GM12801 (cell line): ENCODE measurements around the gene RAB11FIP2.

Experiments used
- TF ChIP-seq, protein P1 (sequence below): IDR thresholded peaks from one replicate; pipeline ENCODE4 v1.5.1; 2011; ENCODE audit warnings: control low read depth; ENCODE audit not compliant: insufficient read length; ENCODE audit errors: extremely low read depth

The RAB11FIP2 gene

DNA sequence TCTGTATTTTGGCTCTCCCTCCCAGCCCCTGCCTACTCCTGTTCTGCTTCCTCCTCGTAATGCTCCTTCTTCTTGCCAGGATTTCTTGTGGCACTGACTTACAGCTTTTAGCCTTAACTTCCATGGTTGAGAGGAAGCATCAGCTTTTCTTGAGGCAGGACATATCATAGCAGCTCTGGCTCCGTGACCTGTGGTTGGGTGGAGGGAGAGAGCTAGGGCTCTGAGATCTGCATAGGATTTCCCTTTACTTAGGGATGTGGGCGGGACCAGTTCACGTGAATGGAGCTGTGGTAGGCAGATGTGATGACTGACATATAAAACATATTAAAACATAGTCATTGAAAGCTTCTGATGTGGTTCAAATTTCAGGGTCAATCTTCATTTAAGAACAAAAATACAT, 10.6 kb upstream of the RAB11FIP2 start:
- TF ChIP-seq, protein P1, sequence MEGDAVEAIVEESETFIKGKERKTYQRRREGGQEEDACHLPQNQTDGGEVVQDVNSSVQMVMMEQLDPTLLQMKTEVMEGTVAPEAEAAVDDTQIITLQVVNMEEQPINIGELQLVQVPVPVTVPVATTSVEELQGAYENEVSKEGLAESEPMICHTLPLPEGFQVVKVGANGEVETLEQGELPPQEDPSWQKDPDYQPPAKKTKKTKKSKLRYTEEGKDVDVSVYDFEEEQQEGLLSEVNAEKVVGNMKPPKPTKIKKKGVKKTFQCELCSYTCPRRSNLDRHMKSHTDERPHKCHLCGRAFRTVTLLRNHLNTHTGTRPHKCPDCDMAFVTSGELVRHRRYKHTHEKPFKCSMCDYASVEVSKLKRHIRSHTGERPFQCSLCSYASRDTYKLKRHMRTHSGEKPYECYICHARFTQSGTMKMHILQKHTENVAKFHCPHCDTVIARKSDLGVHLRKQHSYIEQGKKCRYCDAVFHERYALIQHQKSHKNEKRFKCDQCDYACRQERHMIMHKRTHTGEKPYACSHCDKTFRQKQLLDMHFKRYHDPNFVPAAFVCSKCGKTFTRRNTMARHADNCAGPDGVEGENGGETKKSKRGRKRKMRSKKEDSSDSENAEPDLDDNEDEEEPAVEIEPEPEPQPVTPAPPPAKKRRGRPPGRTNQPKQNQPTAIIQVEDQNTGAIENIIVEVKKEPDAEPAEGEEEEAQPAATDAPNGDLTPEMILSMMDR: no peak

DNA sequence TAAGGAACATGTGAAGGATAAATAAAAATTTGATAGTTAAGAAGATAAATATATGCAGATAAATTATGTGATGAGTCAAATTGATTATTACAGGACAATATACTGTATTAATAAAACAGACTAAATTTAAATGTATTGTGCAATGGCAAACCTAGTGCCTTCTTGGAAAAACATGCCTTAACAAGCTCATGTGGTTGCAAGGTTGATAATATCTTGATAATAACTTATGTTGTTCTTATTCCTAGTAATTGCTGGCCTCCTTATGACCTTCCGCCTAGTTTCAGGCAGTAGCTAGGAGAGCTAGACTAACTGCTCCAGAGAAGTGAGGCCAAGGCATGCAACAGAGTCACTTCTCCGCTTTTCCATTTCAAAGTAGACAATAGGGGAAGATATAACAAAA, 7.6 kb upstream of the RAB11FIP2 start:
- TF ChIP-seq, protein P1: no peak

GRCh38 chr10:118052816-118053215, 6.1 kb upstream of the RAB11FIP2 start:
- TF ChIP-seq, protein P1: no peak

DNA sequence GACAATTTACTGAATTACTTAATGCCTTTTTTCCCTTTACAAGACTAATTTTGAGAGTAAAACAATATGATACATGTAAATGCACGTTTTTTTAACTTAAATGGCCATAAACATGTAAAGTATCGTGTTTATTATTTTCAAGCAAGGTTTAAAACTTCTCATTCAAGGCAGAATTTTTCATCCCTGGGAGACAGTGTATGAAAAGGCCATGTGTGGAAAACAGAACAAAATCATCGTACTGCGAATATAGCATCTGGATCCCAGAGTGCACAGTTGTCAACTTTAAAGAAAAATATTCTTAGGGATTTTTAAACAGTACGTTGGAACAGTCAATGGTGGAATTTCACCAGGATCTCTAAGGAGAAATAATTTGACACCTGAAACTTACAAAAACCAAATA, 1.1 kb upstream of the RAB11FIP2 start:
- TF ChIP-seq, protein P1: no peak

DNA sequence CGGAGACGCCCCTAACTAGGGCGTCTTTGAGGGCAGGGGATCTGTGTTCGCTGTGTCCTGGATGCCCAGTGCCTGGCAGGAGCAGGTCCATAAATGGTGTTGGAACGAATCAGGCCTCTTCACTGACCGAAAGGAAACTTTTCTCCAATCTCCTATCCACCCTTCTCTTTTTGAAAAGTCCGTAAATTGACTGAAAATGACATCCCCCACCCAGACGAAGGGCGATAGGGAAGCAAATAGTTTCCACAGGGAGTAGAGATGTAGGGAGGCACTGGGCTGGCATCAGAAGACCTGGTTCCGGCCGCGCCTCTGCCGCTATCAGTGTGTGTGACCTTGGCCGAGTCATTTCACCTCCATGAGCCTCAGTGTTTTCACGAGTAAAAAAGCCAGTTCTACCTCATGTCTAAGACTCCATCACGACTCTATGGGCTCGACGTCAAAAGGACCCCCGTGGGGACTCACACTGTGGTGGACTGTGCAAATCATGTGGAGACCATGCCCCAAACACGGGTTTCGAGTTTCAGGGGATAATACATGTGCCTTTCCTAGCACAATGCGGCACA, 497 bp upstream of the RAB11FIP2 start:
- TF ChIP-seq, protein P1: no peak

DNA sequence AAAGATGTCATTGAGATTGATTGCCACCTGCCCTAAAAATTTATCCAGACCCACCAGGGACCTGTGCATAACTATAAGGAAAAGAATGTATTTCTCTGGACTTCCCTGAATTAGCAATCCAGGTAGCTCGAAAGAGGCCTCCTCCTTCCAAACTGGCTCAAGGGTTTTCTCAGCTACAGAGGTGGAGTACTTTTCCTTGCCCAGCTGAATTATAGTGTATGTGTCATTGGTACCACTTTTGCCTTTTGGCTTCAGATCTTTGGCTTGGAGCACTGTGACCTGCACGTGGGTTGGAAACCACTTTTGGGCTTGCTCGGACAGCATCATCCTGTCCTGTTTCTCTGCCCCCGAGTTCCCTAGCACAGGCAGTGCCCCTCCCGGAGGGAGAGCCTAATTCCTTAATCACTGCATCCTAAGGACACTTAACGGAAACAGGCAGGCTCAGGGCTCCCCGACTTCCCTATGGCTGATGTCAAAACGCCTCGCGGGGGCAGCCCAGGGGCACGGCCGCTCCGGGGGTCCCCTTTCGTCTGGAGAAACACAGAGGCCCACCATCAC, 825 bp downstream of the RAB11FIP2 start:
- TF ChIP-seq, protein P1: no peak

DNA sequence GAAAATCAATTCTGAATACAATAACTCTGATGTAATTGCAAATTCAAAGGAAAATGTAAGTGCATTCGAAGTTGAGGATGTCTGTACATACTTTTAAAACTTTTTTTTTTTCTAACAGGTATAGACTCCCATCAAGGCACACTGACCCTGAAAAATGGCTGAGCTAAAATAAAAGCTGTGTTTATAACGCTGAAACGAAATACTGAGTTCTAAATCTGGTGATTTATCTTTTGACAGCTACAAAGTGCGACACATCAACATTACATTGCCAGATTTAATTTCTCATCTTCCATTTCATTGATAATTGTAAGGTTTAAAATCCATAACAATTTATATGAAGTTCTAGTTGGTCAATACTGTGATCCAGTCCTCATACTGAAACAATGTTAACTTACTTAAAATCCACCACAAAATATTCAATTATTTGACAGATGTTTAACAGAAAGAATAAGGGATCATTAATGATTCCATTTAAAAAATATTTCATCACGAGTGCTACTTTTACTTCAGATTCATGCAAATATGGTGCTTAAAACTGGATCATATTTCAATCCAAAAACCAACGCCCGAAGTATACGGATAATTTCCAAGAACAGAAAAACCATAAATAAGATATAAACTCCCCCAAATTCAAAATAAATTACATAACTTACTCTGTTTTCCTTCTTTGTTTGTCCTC, 1.4 kb downstream of the RAB11FIP2 start:
- TF ChIP-seq, protein P1: no peak
